ENCODE results near the gene HTATSF1.

HTATSF1 gene

GRCh38 chrX:136497556-136498052 lies at the start of gene HTATSF1:
Gene HTATSF1 (plus strand): TSS chrX:136497592. CDS start chrX:136497685, 93 bp downstream.
- no peak for DNase-seq

- no peak for DNase-seq
These were observed 49.4 kb upstream of the HTATSF1 start for GRCh38 chrX:136447968-136448367.

- peak; percentile 36 for DNase-seq
These were observed 47.2 kb upstream of the HTATSF1 start for GRCh38 chrX:136450050-136450830.

DNA sequence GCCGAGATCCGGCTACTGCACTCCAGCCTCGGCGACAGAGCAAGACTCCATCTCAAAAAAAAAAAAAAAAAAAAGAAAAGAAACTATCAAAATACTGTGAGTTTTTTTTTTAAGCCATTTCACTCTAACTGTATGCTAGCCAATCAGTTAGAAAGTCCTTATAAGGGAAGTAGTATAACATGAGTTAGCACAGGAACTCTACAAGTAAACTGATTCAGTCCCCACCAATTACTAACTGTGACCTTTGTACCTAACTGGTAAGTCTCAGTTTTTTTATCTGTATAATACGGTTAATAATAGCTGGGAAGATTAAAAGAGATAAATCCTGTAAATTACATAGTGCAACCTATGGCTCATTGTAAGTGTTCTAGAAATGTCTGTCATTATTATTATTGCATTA lies 44.8 kb upstream of the HTATSF1 start:
- no peak for DNase-seq

DNA sequence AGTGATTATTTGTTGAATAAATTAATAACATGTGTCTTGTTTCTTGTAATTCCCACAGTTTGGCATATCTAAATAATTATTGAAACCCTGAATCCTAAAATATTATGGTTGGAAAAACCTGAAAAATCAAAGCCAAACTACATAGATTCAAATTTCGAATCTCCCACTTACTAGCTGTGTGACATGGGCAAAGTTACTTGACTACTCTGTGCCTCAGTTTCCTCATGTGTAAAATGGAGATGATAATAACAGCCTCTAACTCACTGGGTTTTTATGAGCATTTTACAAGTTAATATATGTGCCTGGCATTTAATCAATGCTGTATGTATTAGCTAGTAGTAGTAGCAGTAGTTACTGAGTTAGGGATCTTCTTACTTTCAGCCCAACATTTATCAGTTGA lies 44.3 kb upstream of the HTATSF1 start:
- DNase-seq, result no peak

DNA sequence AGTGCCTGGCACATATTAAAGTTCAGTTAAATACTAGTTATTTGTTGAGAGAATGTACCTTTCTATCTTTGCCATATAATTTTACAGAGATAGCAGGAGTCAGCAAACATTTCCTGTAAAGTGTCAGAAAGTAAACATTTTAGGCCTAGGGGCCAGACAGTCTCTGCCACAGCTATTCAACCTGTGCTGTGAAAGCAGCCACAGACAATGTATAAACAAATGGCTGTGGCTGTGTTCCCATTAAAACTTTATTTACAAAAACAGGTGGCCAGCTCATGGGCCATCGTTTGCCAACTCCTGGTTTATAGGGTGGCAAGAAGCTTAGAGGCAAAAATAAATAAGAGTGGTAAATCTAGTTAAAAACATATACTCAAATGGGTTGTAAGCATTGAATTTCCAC lies 43.6 kb upstream of the HTATSF1 start:
- DNase-seq, result peak; percentile 83

DNA sequence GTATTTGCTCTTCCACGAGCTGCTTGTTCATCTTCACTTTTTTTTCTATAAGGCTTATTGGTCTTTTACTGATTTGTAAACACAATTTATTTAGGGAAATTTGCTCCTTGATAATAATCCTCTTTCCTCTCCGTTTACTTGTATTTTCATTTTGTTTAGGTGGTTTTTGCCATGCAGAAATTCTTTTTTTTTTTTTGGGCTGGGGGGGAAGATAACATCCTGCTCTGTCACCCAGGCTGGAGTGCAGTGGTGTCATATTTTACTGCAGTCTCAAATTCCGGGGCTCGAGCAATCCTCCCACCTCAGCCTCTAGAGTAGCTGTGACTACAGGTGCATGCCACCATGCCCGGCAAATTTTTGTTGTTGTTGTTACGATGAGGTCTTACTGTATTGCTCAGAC lies 41.3 kb upstream of the HTATSF1 start:
- DNase-seq, result no peak

GRCh38 chrX:136457303-136457917 lies 40.0 kb upstream of the HTATSF1 start:
- peak; percentile 94 for DNase-seq

- DNase-seq, result no peak
These were observed 32.8 kb upstream of the HTATSF1 start for GRCh38 chrX:136464589-136464988.

GRCh38 chrX:136467303-136467702 lies 30.1 kb upstream of the HTATSF1 start:
- DNase-seq, result no peak

GRCh38 chrX:136468391-136469103 lies 28.8 kb upstream of the HTATSF1 start:
- peak; percentile 79 for DNase-seq

DNA sequence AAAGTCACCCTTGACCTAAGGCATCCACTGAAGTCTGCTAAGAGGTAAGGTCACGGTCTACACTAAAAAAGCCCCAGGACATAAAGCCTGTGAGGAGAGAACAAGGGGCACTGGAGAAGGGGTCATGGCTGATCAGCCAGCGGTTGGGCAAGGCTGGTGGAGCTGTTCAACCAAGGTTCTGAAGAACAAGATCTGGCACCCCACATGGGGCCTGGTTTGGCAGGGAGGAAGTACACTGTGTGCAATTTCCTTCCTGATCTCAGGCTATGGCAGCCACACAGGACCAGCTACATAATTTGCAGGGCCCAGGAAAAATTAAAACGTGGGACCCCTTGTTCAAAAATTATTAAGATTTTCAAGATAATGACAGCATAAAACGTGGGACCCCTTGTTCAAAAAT lies 23.7 kb upstream of the HTATSF1 start:
- no peak for DNase-seq

GRCh38 chrX:136475236-136475635 lies 22.2 kb upstream of the HTATSF1 start:
- DNase-seq, result no peak

DNA sequence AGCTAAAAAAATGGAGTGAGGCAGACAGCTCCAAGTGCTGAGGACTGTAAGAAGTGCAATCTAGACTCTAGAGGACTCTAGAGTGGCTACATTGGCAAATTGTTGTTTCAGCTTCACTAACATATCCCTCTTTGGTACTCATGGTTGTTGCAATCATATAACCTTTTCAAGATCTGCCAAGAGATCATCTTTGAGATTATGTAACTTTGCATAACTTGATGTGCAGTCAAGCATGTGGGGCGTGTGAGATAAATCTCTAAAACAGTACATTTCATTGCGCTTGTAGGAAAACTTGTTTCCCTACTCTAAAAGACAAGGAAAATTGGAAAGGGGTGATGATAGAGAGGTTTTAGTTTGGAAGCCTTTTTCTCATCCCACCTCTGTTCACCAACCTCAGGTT lies 20.9 kb upstream of the HTATSF1 start:
- no peak for DNase-seq

DNA sequence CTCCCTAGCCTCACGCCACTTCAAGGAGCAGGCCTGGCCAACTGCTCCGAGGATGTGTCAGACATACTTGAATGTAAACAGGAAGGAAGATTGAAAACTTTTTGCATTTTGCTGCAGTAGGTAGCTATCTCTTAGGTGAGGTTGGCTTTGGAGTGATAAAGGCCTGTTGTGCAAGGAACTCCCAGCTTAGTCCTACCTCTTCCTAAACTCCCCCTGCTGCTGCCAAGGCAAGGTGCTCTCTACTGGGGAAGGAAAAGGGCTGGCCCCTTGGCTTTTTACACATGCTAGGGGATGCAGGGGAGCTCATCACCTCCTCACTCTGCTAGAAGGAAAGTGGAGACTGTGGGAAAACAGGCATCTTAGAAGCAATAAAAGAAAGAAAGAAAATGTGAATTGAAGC lies 20.4 kb upstream of the HTATSF1 start:
- no peak for DNase-seq

DNA sequence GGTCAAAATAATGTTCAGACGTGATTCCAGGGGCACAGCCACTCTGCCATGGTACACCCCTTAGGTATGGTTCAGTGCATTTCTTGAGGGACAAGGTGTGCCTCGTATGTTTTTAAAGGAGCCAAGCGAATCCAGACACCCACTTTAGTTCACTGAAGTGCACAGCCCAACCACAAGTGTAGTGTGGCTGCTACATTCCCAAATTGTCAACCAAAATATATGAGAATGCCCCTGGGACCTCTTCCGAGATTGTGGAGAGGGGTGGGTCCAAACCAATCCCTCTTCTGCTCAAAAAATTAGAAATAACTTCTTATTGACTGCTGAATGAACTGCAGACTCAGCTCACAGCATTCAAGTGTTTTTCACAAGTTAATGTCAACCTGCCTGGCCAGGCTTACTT lies 17.0 kb upstream of the HTATSF1 start:
- no peak for DNase-seq

- DNase-seq, result peak; percentile 15
These were observed 9.7 kb upstream of the HTATSF1 start, which contains the start of gene BRS3 for GRCh38 chrX:136487647-136488046. Gene BRS3 (plus strand): TSS chrX:136487947. CDS start chrX:136488115, 168 bp downstream.

GRCh38 chrX:136488706-136489105 lies 8.7 kb upstream of the HTATSF1 start:
- peak; percentile 44 for DNase-seq

DNA sequence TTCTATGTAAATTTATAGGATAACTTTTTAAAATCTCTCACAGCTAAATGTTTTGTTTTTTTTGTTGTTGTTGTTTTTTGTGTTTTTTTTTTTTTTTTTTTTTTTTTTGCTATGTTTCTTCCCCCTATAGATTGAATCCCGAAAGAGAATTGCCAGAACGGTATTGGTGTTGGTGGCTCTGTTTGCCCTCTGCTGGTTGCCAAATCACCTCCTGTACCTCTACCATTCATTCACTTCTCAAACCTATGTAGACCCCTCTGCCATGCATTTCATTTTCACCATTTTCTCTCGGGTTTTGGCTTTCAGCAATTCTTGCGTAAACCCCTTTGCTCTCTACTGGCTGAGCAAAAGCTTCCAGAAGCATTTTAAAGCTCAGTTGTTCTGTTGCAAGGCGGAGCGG lies 5.6 kb upstream of the HTATSF1 start:
- peak; percentile 35 for DNase-seq

GRCh38 chrX:136493011-136493410 lies 4.4 kb upstream of the HTATSF1 start:
- peak; percentile 15 for DNase-seq

- DNase-seq, result no peak
These were observed 2.3 kb upstream of the HTATSF1 start for GRCh38 chrX:136495043-136495442.

GRCh38 chrX:136496186-136496763 lies 1.1 kb upstream of the HTATSF1 start:
- no peak for DNase-seq
